Body of pancreas (tissue), 4 donors: ENCODE measurements around the gene SMIM32.

Source experiments
- CTCF ChIP-seq, 7 experiments: fragments of 450-650 bp in 4 of 7; fragments of 200-600 bp in 3 of 7; sonication (generic) in 3 of 7; IDR thresholded peaks; one replicate each; pipeline ENCODE4 v1.5.1; 2016 to 2019; ENCODE audit warnings: antibody characterized with exemption in 7 of 7
- POLR2A ChIP-seq, 3 donors: fragments of 450-650 bp; IDR thresholded peaks; one replicate each; pipeline ENCODE4 v1.6.1; 2016; ENCODE audit warnings: antibody characterized with exemption in 3 of 3, mild to moderate bottlenecking in 2 of 3

- TF ChIP-seq CTCF (IDR thresholded peaks at IDR 0.05) (no peak), POLR2A (IDR thresholded peaks at IDR 0.05) (no peak)
Observed at GRCh38 chr5:136201870-136202269, 8.9 kb upstream of the SMIM32 start.
